ENCODE measurements around the gene KRT16. TPM values are rescaled to one million over a fixed set of nuclear protein-coding genes. Genes with fewer than 3 reads are reported as not detected.
"Not testable (repeated sequence)": the region's sequence is repeated elsewhere in the genome, so short reads cannot be mapped to it uniquely, and the experiment has no call there.

Gene KRT16
- total RNA-seq, 1 donor from 2014 or later, result not detected

GRCh38 chr17:41647038-41647813 is 34.7 kb upstream of the KRT16 start:
- DNase-seq (ENCODE audit: low spot score), result no peak
- TF ChIP-seq CTCF (IDR thresholded peaks at IDR 0.05; ENCODE audit: unreplicated experiment), result no peak
- H3K27me3 Mint-ChIP-seq (ENCODE audit: unreplicated experiment), result peaks cover 2% of the 10 kb centered on the region
- H3K36me3 Mint-ChIP-seq (ENCODE audit: low read depth, unreplicated experiment), result no peaks in the 10 kb centered on the region
- peaks cover 10% of the 10 kb centered on the region for H3K4me1 Mint-ChIP-seq (ENCODE audit: unreplicated experiment)
- no peak overlapping the region for H3K4me3 Mint-ChIP-seq (ENCODE audit: unreplicated experiment)
- no peaks in the 10 kb centered on the region for H3K9me3 Mint-ChIP-seq (ENCODE audit: unreplicated experiment)
- H3K27ac Mint-ChIP-seq (ENCODE audit: unreplicated experiment), result no peak overlapping the region

GRCh38 chr17:41642252-41643156 is 29.9 kb upstream of the KRT16 start:
- peaks cover 2% of the 10 kb centered on the region for H3K27me3 Mint-ChIP-seq (ENCODE audit: unreplicated experiment)
- no peak for TF ChIP-seq CTCF (IDR thresholded peaks at IDR 0.05; ENCODE audit: unreplicated experiment)
- peaks cover 2% of the 10 kb centered on the region for H3K4me1 Mint-ChIP-seq (ENCODE audit: unreplicated experiment)
- no peaks in the 10 kb centered on the region for H3K36me3 Mint-ChIP-seq (ENCODE audit: low read depth, unreplicated experiment)
- DNase-seq (ENCODE audit: low spot score), result no peak
- no peak overlapping the region for H3K4me3 Mint-ChIP-seq (ENCODE audit: unreplicated experiment)
- H3K27ac Mint-ChIP-seq (ENCODE audit: unreplicated experiment), result no peak overlapping the region
- H3K9me3 Mint-ChIP-seq (ENCODE audit: unreplicated experiment), result no peaks in the 10 kb centered on the region

- not testable (repeated sequence) for H3K27ac Mint-ChIP-seq (ENCODE audit: unreplicated experiment); H3K4me3 Mint-ChIP-seq (ENCODE audit: unreplicated experiment); H3K27me3 Mint-ChIP-seq (ENCODE audit: unreplicated experiment); DNase-seq (ENCODE audit: low spot score); H3K4me1 Mint-ChIP-seq (ENCODE audit: unreplicated experiment); H3K9me3 Mint-ChIP-seq (ENCODE audit: unreplicated experiment); H3K36me3 Mint-ChIP-seq (ENCODE audit: low read depth, unreplicated experiment)
These were observed 28.0 kb upstream of the KRT16 start for GRCh38 chr17:41640596-41640995.

- DNase-seq (ENCODE audit: low spot score), result no peak
- Mint-ChIP-seq H3K27me3 (ENCODE audit: unreplicated experiment) (peaks cover 3% of the 10 kb centered on the region), H3K4me1 (ENCODE audit: unreplicated experiment) (peaks cover 3% of the 10 kb centered on the region), H3K27ac (ENCODE audit: unreplicated experiment) (no peak overlapping the region), H3K36me3 (ENCODE audit: low read depth, unreplicated experiment) (no peaks in the 10 kb centered on the region), H3K9me3 (ENCODE audit: unreplicated experiment) (no peaks in the 10 kb centered on the region), H3K4me3 (ENCODE audit: unreplicated experiment) (no peak overlapping the region)
- no peak for TF ChIP-seq CTCF (IDR thresholded peaks at IDR 0.05; ENCODE audit: unreplicated experiment)
These were observed 27.2 kb upstream of the KRT16 start for GRCh38 chr17:41639492-41640473.

- Mint-ChIP-seq H3K27ac (ENCODE audit: unreplicated experiment) (no peak overlapping the region), H3K36me3 (ENCODE audit: low read depth, unreplicated experiment) (no peaks in the 10 kb centered on the region), H3K4me3 (ENCODE audit: unreplicated experiment) (no peak overlapping the region), H3K27me3 (ENCODE audit: unreplicated experiment) (peaks cover 4% of the 10 kb centered on the region), H3K4me1 (ENCODE audit: unreplicated experiment) (peaks cover 3% of the 10 kb centered on the region), H3K9me3 (ENCODE audit: unreplicated experiment) (no peaks in the 10 kb centered on the region)
- no peak for TF ChIP-seq CTCF (IDR thresholded peaks at IDR 0.05; ENCODE audit: unreplicated experiment)
- DNase-seq (ENCODE audit: low spot score), result no peak
These were observed 26.4 kb upstream of the KRT16 start for GRCh38 chr17:41638941-41639340.
